Karpas-422 (cell line): ENCODE results near the gene LMO7. TPM values are rescaled to one million over a fixed set of nuclear protein-coding genes. Genes with fewer than 3 reads are reported as not detected.

Source experiments
- DNase-seq: peaks from one replicate; pipeline ENCODE4 v3.0.0-alpha.2; 2015
- H2AFZ ChIP-seq: fragments of 200-600 bp; sonication (generic); 2 replicates; pipeline ENCODE4 v1.6.1; 2014; ENCODE audit warnings: antibody characterized with exemption, low read length, mixed read lengths
- H3K27ac ChIP-seq: fragments of 200-600 bp; sonication (generic); 2 replicates; pipeline ENCODE4 v1.5.1; 2014; ENCODE audit warnings: mild to moderate bottlenecking, low read length, moderate library complexity
- H3K27me3 ChIP-seq: fragments of 200-600 bp; sonication (generic); 2 replicates; pipeline ENCODE4 v1.6.1; 2014; ENCODE audit warnings: low read length, mixed read lengths
- H3K36me3 ChIP-seq: fragments of 200-600 bp; sonication (generic); 2 replicates; pipeline ENCODE4 v1.6.1; 2014; ENCODE audit warnings: low read length, mixed read lengths; ENCODE audit not compliant: insufficient read depth
- H3K4me1 ChIP-seq: fragments of 200-600 bp; sonication (generic); 2 replicates; pipeline ENCODE4 v1.6.1; 2014; ENCODE audit warnings: mild to moderate bottlenecking, low read length, mixed read lengths
- H3K4me2 ChIP-seq: fragments of 200-600 bp; sonication (generic); 2 replicates; pipeline ENCODE4 v1.6.1; 2014; ENCODE audit warnings: low read length, low read depth, mild to moderate bottlenecking; ENCODE audit not compliant: poor library complexity, severe bottlenecking
- H3K4me3 ChIP-seq: fragments of 200-600 bp; sonication (generic); 2 replicates; pipeline ENCODE4 v1.5.1; 2014; ENCODE audit warnings: mild to moderate bottlenecking, antibody characterized with exemption, low read length, mixed read lengths
- H3K79me2 ChIP-seq: fragments of 200-600 bp; sonication (generic); 2 replicates; pipeline ENCODE4 v1.6.1; 2014; ENCODE audit warnings: mild to moderate bottlenecking, low read length, mixed read lengths
- H3K9ac ChIP-seq: fragments of 200-600 bp; sonication (generic); 2 replicates; pipeline ENCODE4 v1.6.0; 2014; ENCODE audit warnings: low read length
- H3K9me2 ChIP-seq: fragments of 200-600 bp; sonication (generic), shearing (Covaris generic); replicated peaks from 2 replicates; pipeline ENCODE4 v1.6.0; 2014; ENCODE audit warnings: mild to moderate bottlenecking, low read length, moderate library complexity; ENCODE audit not compliant: insufficient read depth
- H3K9me3 ChIP-seq: fragments of 300-700, 200-600 bp; sonication (generic); 2 replicates; pipeline ENCODE4 v1.6.1; 2014; ENCODE audit warnings: low read length, mixed read lengths
- H4K20me1 ChIP-seq: fragments of 200-600 bp; sonication (generic); 2 replicates; pipeline ENCODE4 v1.6.1; 2014; ENCODE audit warnings: mild to moderate bottlenecking, antibody characterized with exemption, low read length, low read depth; ENCODE audit not compliant: insufficient read depth
- total RNA-seq: library from RNA; depleted of rRNA; stranded (reverse); fragments of >200 nt; shearing (Covaris generic); gene quantifications from 2 replicates; pipeline ENCODE4 v1.2.3, GENCODE V29; 2014; ENCODE audit warnings: low replicate concordance

LMO7 gene
- total RNA-seq, 1 experiment from 2014 or later, result 40.0 TPM

- Histone ChIP-seq H3K9me2 (no peaks in the 10 kb centered on the region), H3K36me3 (no peaks in the 10 kb centered on the region), H4K20me1 (no peaks in the 10 kb centered on the region), H3K9me3 (no peaks in the 10 kb centered on the region), H3K79me2 (peaks cover 10% of the 10 kb centered on the region; the same call in 1 of the 2 replicates), H3K27ac (no peak overlapping the region), H2AFZ (no peak overlapping the region), H3K4me3 (peak overlapping the region; percentile 44), H3K4me1 (peaks cover 22% of the 10 kb centered on the region), H3K27me3 (no peaks in the 10 kb centered on the region), H3K4me2 (peak overlapping the region; percentile 81), H3K9ac (peak overlapping the region; percentile 50)
- DNase-seq, result peak; percentile 43
Observed at GRCh38 chr13:75637181-75637750, 1.1 kb downstream of the LMO7 start.

GRCh38 chr13:75639454-75639853 is 3.3 kb downstream of the LMO7 start:
- peaks cover 22% of the 10 kb centered on the region for H3K4me1 ChIP-seq
- no peak overlapping the region for H2AFZ ChIP-seq
- H3K27me3 ChIP-seq, result no peaks in the 10 kb centered on the region
- no peaks in the 10 kb centered on the region for H3K9me3 ChIP-seq
- no peaks in the 10 kb centered on the region for H3K9me2 ChIP-seq
- peaks cover 10% of the 10 kb centered on the region; the same call in 1 of the 2 replicates for H3K79me2 ChIP-seq
- DNase-seq, result no peak
- no peak overlapping the region for H3K9ac ChIP-seq
- H3K36me3 ChIP-seq, result no peaks in the 10 kb centered on the region
- H3K4me3 ChIP-seq, result no peak overlapping the region
- no peak overlapping the region for H3K4me2 ChIP-seq
- no peaks in the 10 kb centered on the region for H4K20me1 ChIP-seq
- no peak overlapping the region for H3K27ac ChIP-seq

- no peaks in the 10 kb centered on the region for H3K9me2 ChIP-seq
- H3K27me3 ChIP-seq, result no peaks in the 10 kb centered on the region
- H3K27ac ChIP-seq, result no peak overlapping the region
- H3K79me2 ChIP-seq, result peaks cover 10% of the 10 kb centered on the region; the same call in 1 of the 2 replicates
- H4K20me1 ChIP-seq, result no peaks in the 10 kb centered on the region
- H3K4me1 ChIP-seq, result peaks cover 17% of the 10 kb centered on the region
- no peak overlapping the region for H2AFZ ChIP-seq
- no peak overlapping the region for H3K9ac ChIP-seq
- no peaks in the 10 kb centered on the region for H3K9me3 ChIP-seq
- no peak for DNase-seq
- H3K4me2 ChIP-seq, result no peak overlapping the region
- no peak overlapping the region for H3K4me3 ChIP-seq
- no peaks in the 10 kb centered on the region for H3K36me3 ChIP-seq
Observed at GRCh38 chr13:75641026-75641425, 4.9 kb downstream of the LMO7 start.

- Histone ChIP-seq H3K27ac (no peak overlapping the region), H3K4me3 (no peak overlapping the region), H3K4me1 (peaks cover under 1% of the 10 kb centered on the region; the same call in 1 of the 2 replicates), H3K9me3 (no peaks in the 10 kb centered on the region), H2AFZ (no peak overlapping the region), H3K79me2 (peaks cover under 1% of the 10 kb centered on the region; the same call in 1 of the 2 replicates), H3K4me2 (no peak overlapping the region), H3K9me2 (no peaks in the 10 kb centered on the region), H3K9ac (no peak overlapping the region), H3K27me3 (no peaks in the 10 kb centered on the region), H4K20me1 (no peaks in the 10 kb centered on the region), H3K36me3 (no peaks in the 10 kb centered on the region)
- DNase-seq, result no peak
Observed at GRCh38 chr13:75643182-75643581, 7.1 kb downstream of the LMO7 start.

GRCh38 chr13:75643693-75644092 is 7.6 kb downstream of the LMO7 start:
- no peaks in the 10 kb centered on the region for H4K20me1 ChIP-seq
- no peak overlapping the region for H3K9ac ChIP-seq
- no peaks in the 10 kb centered on the region for H3K9me2 ChIP-seq
- no peak for DNase-seq
- H2AFZ ChIP-seq, result no peak overlapping the region
- H3K9me3 ChIP-seq, result no peaks in the 10 kb centered on the region
- no peaks in the 10 kb centered on the region for H3K79me2 ChIP-seq
- no peaks in the 10 kb centered on the region for H3K4me1 ChIP-seq
- H3K27me3 ChIP-seq, result no peaks in the 10 kb centered on the region
- H3K4me3 ChIP-seq, result no peak overlapping the region
- H3K36me3 ChIP-seq, result no peaks in the 10 kb centered on the region
- H3K27ac ChIP-seq, result no peak overlapping the region
- no peak overlapping the region for H3K4me2 ChIP-seq

GRCh38 chr13:75645141-75645540 is 9.0 kb downstream of the LMO7 start:
- no peaks in the 10 kb centered on the region for H3K79me2 ChIP-seq
- no peaks in the 10 kb centered on the region for H3K27me3 ChIP-seq
- no peak overlapping the region for H3K4me2 ChIP-seq
- no peaks in the 10 kb centered on the region for H3K9me2 ChIP-seq
- no peaks in the 10 kb centered on the region for H3K4me1 ChIP-seq
- H3K9ac ChIP-seq, result no peak overlapping the region
- H3K4me3 ChIP-seq, result no peak overlapping the region
- no peak overlapping the region for H3K27ac ChIP-seq
- H3K9me3 ChIP-seq, result no peaks in the 10 kb centered on the region
- no peak for DNase-seq
- no peaks in the 10 kb centered on the region for H3K36me3 ChIP-seq
- no peak overlapping the region for H2AFZ ChIP-seq
- H4K20me1 ChIP-seq, result no peaks in the 10 kb centered on the region

- no peak overlapping the region for H3K27ac ChIP-seq
- no peak overlapping the region for H3K4me2 ChIP-seq
- H3K4me3 ChIP-seq, result no peak overlapping the region
- H4K20me1 ChIP-seq, result no peaks in the 10 kb centered on the region
- no peaks in the 10 kb centered on the region for H3K79me2 ChIP-seq
- no peaks in the 10 kb centered on the region for H3K9me2 ChIP-seq
- H3K9me3 ChIP-seq, result no peaks in the 10 kb centered on the region
- no peak overlapping the region for H3K9ac ChIP-seq
- no peaks in the 10 kb centered on the region for H3K36me3 ChIP-seq
- H2AFZ ChIP-seq, result no peak overlapping the region
- no peak for DNase-seq
- H3K4me1 ChIP-seq, result no peaks in the 10 kb centered on the region
- no peaks in the 10 kb centered on the region for H3K27me3 ChIP-seq
Observed at GRCh38 chr13:75647126-75647784, 11.1 kb downstream of the LMO7 start.

GRCh38 chr13:75648446-75648845 is 12.3 kb downstream of the LMO7 start:
- H3K27me3 ChIP-seq, result no peaks in the 10 kb centered on the region
- H4K20me1 ChIP-seq, result no peaks in the 10 kb centered on the region
- no peak overlapping the region for H3K4me3 ChIP-seq
- no peaks in the 10 kb centered on the region for H3K9me2 ChIP-seq
- H3K9me3 ChIP-seq, result no peaks in the 10 kb centered on the region
- no peaks in the 10 kb centered on the region for H3K4me1 ChIP-seq
- no peaks in the 10 kb centered on the region for H3K36me3 ChIP-seq
- no peak overlapping the region for H3K4me2 ChIP-seq
- H2AFZ ChIP-seq, result no peak overlapping the region
- DNase-seq, result no peak
- no peak overlapping the region for H3K27ac ChIP-seq
- no peak overlapping the region for H3K9ac ChIP-seq
- H3K79me2 ChIP-seq, result no peaks in the 10 kb centered on the region
